H7 (cell line): Measurements from ENCODE around the gene SGF29. TPM values are rescaled to one million over a fixed set of nuclear protein-coding genes. Genes with fewer than 3 reads are reported as not detected.
"Not testable (repeated sequence)": the region's sequence is repeated elsewhere in the genome, so short reads cannot be mapped to it uniquely, and the experiment has no call there.

Experiments used
- DNase-seq: peaks from one replicate; pipeline ENCODE4 v3.0.0; 2012
- H3K27me3 ChIP-seq: 2 replicates; pipeline ENCODE4 v1.6.0; 2011; ENCODE audit warnings: mild to moderate bottlenecking, low read length; ENCODE audit not compliant: control insufficient read depth, insufficient read depth
- H3K36me3 ChIP-seq: replicated peaks from 2 replicates; pipeline ENCODE4 v1.5.1; 2011; ENCODE audit warnings: low read length; ENCODE audit not compliant: control insufficient read depth, insufficient read depth
- H3K4me3 ChIP-seq: 2 replicates; pipeline ENCODE4 v1.5.1; 2011; ENCODE audit warnings: low read depth, mild to moderate bottlenecking, control low read depth, low read length, moderate library complexity; ENCODE audit not compliant: insufficient read depth
- total RNA-seq: library from RNA; depleted of rRNA; stranded (reverse); fragments of >200 nt; shearing (Covaris generic); gene quantifications from 2 replicates; pipeline ENCODE4 v1.2.3, GENCODE V29; 2014

The SGF29 gene
- total RNA-seq, 1 experiment from 2014 or later, result 21.8 TPM

DNA sequence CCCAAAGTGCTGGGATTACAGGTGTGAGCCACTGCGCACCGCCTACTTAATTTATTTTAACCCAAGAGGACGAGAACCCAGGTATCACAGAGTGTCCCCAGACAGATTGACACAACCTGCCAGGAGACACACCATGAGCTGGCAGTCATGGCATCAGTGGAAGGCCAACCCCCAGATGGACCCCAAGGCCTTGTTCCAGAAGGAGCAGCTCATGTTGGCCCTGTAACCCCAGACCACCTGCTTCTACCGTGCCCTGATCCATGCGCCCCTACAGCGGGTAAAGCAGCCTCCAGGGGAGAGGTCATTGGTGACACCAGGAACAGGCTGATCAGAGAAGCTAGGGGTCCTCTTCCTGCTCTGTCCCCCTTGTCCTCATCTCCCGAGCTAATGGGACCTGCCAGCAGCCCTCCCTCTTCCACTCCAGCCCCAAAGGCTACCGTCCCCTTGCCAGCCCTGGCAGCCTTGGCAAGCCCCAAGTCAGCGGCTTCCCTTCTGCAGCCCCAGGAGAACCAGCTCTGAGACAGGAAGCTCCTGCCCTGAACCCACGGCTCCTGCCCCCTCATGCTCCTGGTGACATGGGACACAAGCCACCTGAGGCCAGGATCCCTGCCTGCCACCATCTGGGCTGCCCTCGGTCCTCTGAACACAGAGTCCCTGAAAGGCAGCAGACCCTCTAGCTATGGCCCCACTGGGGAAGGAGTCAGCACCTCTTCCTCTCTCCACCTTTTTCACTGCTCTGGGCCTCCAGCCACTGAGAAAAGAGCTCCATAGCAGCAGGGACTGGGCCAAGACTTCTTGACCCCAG, 49.9 kb downstream of the SGF29 start:
- H3K36me3 ChIP-seq, result no peaks in the 10 kb centered on the region
- DNase-seq, result no peak
- H3K4me3 ChIP-seq, result no peak overlapping the region
- H3K27me3 ChIP-seq, result no peaks in the 10 kb centered on the region

DNA sequence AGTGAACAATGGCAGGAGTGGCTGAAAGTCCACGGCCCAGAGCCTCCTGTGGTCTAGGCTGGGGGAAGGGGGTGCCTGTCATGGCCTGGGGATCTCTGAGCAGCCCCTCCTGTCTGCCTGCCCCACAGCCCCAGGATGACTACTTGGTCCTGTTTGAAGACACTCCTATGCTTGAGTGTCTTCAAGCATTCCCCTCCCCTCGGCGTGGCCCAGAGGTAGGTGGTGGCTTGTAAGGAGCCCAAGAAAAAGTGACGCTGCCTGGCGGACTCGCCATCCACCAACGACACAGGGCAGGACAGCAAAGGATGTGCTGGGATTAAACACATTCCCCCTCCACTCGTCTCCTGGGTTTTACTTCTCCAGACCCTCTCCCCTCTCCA, 50.5 kb downstream of the SGF29 start:
- no peak overlapping the region for H3K4me3 ChIP-seq
- H3K36me3 ChIP-seq, result no peaks in the 10 kb centered on the region
- DNase-seq, result no peak
- H3K27me3 ChIP-seq, result no peaks in the 10 kb centered on the region

DNA sequence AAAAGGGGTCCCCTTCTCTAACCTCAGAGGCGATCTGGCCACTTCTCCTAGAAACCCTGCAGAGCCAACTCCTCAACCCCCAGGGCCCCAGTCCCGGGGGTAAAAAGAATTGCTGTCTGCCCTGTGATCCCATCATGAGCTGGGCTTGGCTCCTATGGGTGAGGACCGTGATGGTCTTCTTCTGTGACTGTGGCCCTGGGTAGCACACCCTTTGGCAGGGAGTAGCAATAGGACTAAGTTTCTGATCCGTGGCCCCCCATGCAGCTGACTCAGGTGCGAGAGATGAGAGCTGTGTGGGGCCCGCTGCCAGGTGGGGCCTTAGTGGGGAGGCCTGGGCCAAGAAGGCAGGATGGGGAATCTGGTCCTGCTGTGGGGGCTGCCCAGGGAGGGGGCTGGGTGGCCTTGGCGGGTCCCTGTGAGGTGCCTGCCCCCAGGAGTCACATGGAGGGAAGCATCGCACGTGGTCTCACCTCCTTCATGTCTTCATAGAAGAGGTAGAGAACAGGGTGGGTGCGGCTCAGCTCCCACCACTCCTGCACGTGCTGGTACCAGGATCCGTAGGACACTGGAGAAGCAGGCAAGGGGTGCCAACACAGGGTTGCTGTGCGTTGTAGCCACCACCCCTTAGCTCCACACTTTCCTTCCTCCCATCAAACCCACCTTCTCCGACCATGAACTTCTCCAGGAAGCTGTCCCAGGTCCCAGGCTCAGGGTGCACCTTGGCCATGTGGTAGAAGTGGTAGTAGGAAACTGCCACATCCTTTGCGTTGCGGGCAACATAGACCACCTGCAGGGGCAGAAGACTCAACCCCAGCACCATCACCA, 52.8 kb downstream of the SGF29 start:
- no peak for DNase-seq
- no peaks in the 10 kb centered on the region for H3K27me3 ChIP-seq
- H3K4me3 ChIP-seq, result no peak overlapping the region
- no peaks in the 10 kb centered on the region for H3K36me3 ChIP-seq

DNA sequence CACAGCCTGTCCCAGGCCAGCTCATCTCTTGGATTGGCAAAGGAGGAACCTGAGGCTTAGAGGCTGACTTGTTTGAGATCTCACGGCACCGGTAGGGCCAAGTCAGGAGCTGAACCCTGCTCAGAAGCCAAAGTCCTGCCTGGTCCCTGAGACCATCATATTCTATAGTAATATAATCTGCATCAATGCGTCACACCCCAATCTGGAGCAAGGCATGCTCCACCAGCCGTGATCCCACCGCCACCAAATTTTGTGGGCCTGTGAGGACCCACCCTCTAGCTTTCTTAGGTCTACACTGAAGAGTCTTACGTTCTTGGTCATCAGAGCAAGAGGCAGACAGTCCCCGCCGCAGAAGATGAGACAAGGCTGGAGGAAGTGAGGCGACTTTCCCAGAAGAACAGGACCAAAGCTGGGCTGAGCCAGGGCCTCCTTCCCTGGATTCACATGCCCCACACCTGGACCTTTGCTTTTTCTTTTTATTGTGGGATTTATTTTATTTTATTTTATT, 53.5 kb downstream of the SGF29 start:
- H3K4me3 ChIP-seq, result no peak overlapping the region
- DNase-seq, result no peak
- no peaks in the 10 kb centered on the region for H3K36me3 ChIP-seq
- H3K27me3 ChIP-seq, result no peaks in the 10 kb centered on the region

GRCh38 chr16:28607681-28608495, 54.2 kb downstream of the SGF29 start:
- not testable (repeated sequence) for DNase-seq, H3K27me3 ChIP-seq, H3K4me3 ChIP-seq, H3K36me3 ChIP-seq

DNA sequence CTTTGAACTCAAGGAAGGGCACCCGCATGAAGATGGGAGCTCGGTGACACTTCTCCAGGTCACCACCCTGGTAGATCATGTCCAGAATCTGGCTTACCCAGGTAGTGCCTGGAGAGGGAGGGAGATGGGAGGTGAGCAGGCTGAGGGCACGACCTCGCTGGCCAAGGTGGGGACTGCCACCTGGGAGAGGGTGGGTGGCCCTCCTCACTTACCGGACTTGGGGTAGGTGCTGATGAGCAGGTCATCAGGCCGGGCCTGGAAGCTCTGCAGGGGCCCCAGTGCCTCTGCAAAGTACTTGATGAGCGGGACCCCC, 54.7 kb downstream of the SGF29 start:
- not testable (repeated sequence) for H3K4me3 ChIP-seq, H3K27me3 ChIP-seq, DNase-seq, H3K36me3 ChIP-seq

GRCh38 chr16:28608867-28609596, 55.3 kb downstream of the SGF29 start:
- not testable (repeated sequence) for H3K27me3 ChIP-seq, H3K4me3 ChIP-seq, DNase-seq, H3K36me3 ChIP-seq

- peak; percentile 75 for DNase-seq
- Histone ChIP-seq H3K4me3 (no peak within 1 kb of the TSS), H3K36me3 (no peaks in the 10 kb centered on the region), H3K27me3 (no peaks in the 10 kb centered on the region)
Observed at GRCh38 chr16:28609631-28610594, 56.2 kb downstream of the SGF29 start, which contains the start of gene SULT1A1. Gene SULT1A1, minus strand, starts transcription at chr16:28610044. Its CDS starts 1,189 bp downstream, at chr16:28608855.

DNA sequence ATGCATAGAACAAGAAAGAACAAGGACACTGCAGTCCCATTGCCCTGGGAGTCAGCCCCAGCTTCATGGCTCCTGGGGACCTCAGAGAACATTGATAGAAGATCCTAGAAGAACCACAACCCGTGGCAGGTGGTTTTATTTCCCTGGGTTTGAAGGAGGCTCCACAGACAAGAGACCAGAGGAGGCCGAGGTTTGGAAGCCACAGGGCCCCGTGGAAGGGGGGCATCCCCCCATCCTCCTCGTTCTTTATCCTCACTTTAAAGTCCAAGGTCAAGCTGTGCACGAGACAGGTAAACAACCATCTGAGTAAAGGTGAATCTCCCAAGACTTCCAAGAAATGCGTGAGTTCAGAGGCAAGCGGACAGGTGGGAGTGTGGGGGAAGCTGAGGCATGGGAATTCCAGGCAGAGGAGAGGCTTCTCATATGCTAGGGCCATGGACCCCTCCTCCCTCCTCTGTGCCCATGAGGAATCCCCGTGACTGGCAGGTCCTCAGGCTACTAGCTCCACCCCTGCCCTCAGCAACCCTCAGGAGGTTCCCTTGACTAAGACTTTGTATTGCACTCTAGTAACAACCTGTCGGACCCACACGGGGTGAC, 57.0 kb downstream of the SGF29 start:
- no peaks in the 10 kb centered on the region for H3K36me3 ChIP-seq
- no peaks in the 10 kb centered on the region for H3K27me3 ChIP-seq
- H3K4me3 ChIP-seq, result no peak overlapping the region
- DNase-seq, result peak; percentile 86

DNA sequence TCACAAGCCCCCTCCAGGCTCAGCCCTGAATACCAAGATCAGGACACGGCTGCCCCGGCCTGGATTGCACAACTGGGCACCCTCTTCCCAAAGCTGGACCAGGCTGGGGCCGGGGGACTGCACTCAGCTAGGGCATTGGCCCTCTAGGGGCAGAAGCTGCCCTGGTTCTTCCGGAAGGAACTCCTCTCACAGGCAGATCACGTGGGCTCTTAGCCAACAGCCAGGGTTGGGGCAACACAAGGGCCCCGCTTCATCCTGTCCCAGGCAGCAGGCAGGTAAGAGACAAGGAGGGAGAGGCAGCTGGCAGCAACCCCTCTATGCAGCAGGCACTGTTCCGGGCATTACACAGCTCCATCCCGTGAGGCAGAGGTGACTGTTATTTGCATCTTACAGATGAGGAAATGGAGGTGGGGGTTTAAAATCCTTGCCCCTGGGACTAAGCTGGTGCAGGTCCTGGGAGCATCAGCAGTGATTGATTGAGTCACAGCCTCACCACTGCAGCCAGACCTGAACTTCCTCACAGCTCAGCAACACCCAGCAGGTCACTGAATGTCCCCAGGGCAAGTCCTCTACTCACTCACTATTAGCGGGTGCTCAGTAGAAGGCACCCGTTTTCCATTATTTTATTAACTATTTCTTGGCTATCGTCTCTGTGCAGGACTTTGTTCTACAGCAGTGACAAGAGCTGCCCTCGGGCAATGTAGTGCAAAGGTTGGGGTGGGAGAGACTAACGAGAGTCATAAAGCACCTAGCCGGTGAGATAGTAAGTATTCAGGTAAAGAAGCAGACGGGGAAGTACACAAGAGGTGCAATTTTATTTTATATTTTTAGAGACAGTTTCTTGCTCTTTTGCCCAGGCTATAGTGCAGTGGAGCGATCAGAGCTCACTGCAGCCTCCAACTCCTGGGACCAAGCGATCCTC, 58.9 kb downstream of the SGF29 start:
- DNase-seq, H3K4me3 ChIP-seq, H3K27me3 ChIP-seq, H3K36me3 ChIP-seq: not testable (repeated sequence)

GRCh38 chr16:28613912-28614311, 60.2 kb downstream of the SGF29 start:
- not testable (repeated sequence) for H3K27me3 ChIP-seq, DNase-seq, H3K36me3 ChIP-seq, H3K4me3 ChIP-seq

DNA sequence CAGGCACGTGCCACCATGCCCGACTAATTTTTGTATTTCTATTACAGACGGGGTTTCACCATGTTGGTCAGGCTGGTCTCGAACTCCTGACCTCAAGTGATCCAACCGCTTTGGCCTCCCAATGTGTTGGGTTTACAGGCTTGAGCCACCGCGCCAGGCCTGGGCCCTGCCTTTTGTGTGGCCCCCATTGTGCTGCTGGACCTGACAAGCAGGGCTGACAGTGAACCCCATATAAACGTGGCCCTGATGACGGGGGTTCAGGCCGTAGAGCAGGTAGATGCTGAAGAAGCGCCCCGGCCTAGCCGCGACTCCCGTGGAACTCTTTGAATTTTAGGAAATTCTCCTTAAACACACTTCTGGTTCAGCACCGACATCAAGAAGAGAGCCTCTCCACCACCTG, 60.8 kb downstream of the SGF29 start:
- not testable (repeated sequence) for H3K36me3 ChIP-seq, H3K4me3 ChIP-seq, DNase-seq, H3K27me3 ChIP-seq
